Stimulated activated naive CD8-positive, alpha-beta T cell treated with anti-CD3 and anti-CD28 coated beads, Interleukin-15, Interleukin-2, amounts not matched to agents 100 ng/mL and 50 ng/mL, for 24 hours (primary cell): ENCODE data around the gene SCMH1.
"Not testable (repeated sequence)": the region's sequence is repeated elsewhere in the genome, so short reads cannot be mapped to it uniquely, and the experiment has no call there.

Experiments used
- H3K27ac Mint-ChIP-seq: one replicate; pipeline ENCODE4 v1.8.0; 2021; ENCODE audit warnings: mild to moderate bottlenecking, mixed read lengths
- H3K27me3 Mint-ChIP-seq: one replicate; pipeline ENCODE4 v1.8.0; 2021; ENCODE audit warnings: mixed read lengths
- H3K36me3 Mint-ChIP-seq: one replicate; pipeline ENCODE4 v1.8.0; 2021; ENCODE audit warnings: low read depth, mixed read lengths
- H3K4me1 Mint-ChIP-seq: one replicate; pipeline ENCODE4 v1.8.0; 2021; ENCODE audit warnings: low read depth, mixed read lengths
- H3K4me3 Mint-ChIP-seq: one replicate; pipeline ENCODE4 v1.8.0; 2021; ENCODE audit warnings: mild to moderate bottlenecking, mixed read lengths
- H3K9me3 Mint-ChIP-seq: one replicate; pipeline ENCODE4 v1.8.0; 2021; ENCODE audit warnings: mixed read lengths

Gene SCMH1

GRCh38 chr1:41161846-41162245 lies 80.3 kb downstream of the SCMH1 start:
- H3K4me3 Mint-ChIP-seq, result no peak overlapping the region
- H3K27ac Mint-ChIP-seq, result no peak overlapping the region
- H3K27me3 Mint-ChIP-seq, result no peaks in the 10 kb centered on the region
- H3K4me1 Mint-ChIP-seq, result no peaks in the 10 kb centered on the region
- peaks cover 23% of the 10 kb centered on the region for H3K36me3 Mint-ChIP-seq
- H3K9me3 Mint-ChIP-seq, result no peaks in the 10 kb centered on the region

- no peaks in the 10 kb centered on the region for H3K27me3 Mint-ChIP-seq
Measured at GRCh38 chr1:41160498-41161110, 81.5 kb downstream of the SCMH1 start.

GRCh38 chr1:41158966-41159365 lies 83.1 kb downstream of the SCMH1 start:
- no peaks in the 10 kb centered on the region for H3K9me3 Mint-ChIP-seq
- no peaks in the 10 kb centered on the region for H3K27me3 Mint-ChIP-seq
- peaks cover 16% of the 10 kb centered on the region for H3K36me3 Mint-ChIP-seq
- no peak overlapping the region for H3K27ac Mint-ChIP-seq
- H3K4me3 Mint-ChIP-seq, result no peak overlapping the region
- H3K4me1 Mint-ChIP-seq, result no peaks in the 10 kb centered on the region

More at GRCh38 chr1:41160498-41161110, 81.5 kb downstream of the SCMH1 start:
- Mint-ChIP-seq H3K27ac (no peak overlapping the region), H3K36me3 (peaks cover 20% of the 10 kb centered on the region), H3K4me1 (no peaks in the 10 kb centered on the region), H3K9me3 (no peaks in the 10 kb centered on the region), H3K4me3 (no peak overlapping the region)

- peaks cover 14% of the 10 kb centered on the region for H3K36me3 Mint-ChIP-seq
- no peaks in the 10 kb centered on the region for H3K9me3 Mint-ChIP-seq
- H3K4me3 Mint-ChIP-seq, result no peak overlapping the region
- H3K4me1 Mint-ChIP-seq, result no peaks in the 10 kb centered on the region
- no peak overlapping the region for H3K27ac Mint-ChIP-seq
- H3K27me3 Mint-ChIP-seq, result no peaks in the 10 kb centered on the region
Measured at GRCh38 chr1:41158147-41158875, 83.8 kb downstream of the SCMH1 start.

- H3K36me3 Mint-ChIP-seq, result peaks cover 24% of the 10 kb centered on the region
- no peaks in the 10 kb centered on the region for H3K9me3 Mint-ChIP-seq
- no peak overlapping the region for H3K4me3 Mint-ChIP-seq
- no peaks in the 10 kb centered on the region for H3K4me1 Mint-ChIP-seq
- no peak overlapping the region for H3K27ac Mint-ChIP-seq
- H3K27me3 Mint-ChIP-seq, result no peaks in the 10 kb centered on the region
Measured at GRCh38 chr1:41155105-41155504, 87.0 kb downstream of the SCMH1 start.

GRCh38 chr1:41153750-41154274 lies 88.3 kb downstream of the SCMH1 start:
- peaks cover 30% of the 10 kb centered on the region for H3K36me3 Mint-ChIP-seq
- no peaks in the 10 kb centered on the region for H3K9me3 Mint-ChIP-seq
- no peaks in the 10 kb centered on the region for H3K4me1 Mint-ChIP-seq
- H3K27ac Mint-ChIP-seq, result no peak overlapping the region
- no peak overlapping the region for H3K4me3 Mint-ChIP-seq
- no peaks in the 10 kb centered on the region for H3K27me3 Mint-ChIP-seq

- peaks cover 31% of the 10 kb centered on the region for H3K36me3 Mint-ChIP-seq
Measured at GRCh38 chr1:41152622-41153044, 89.5 kb downstream of the SCMH1 start.

GRCh38 chr1:41151846-41152245 lies 90.3 kb downstream of the SCMH1 start:
- H3K27ac Mint-ChIP-seq, result no peak overlapping the region
- no peaks in the 10 kb centered on the region for H3K9me3 Mint-ChIP-seq
- H3K4me1 Mint-ChIP-seq, result no peaks in the 10 kb centered on the region
- no peaks in the 10 kb centered on the region for H3K27me3 Mint-ChIP-seq
- H3K4me3 Mint-ChIP-seq, result no peak overlapping the region
- peaks cover 36% of the 10 kb centered on the region for H3K36me3 Mint-ChIP-seq

More at GRCh38 chr1:41152622-41153044, 89.5 kb downstream of the SCMH1 start:
- no peaks in the 10 kb centered on the region for H3K27me3 Mint-ChIP-seq
- no peak overlapping the region for H3K27ac Mint-ChIP-seq
- no peak overlapping the region for H3K4me3 Mint-ChIP-seq
- H3K4me1 Mint-ChIP-seq, result no peaks in the 10 kb centered on the region
- H3K9me3 Mint-ChIP-seq, result no peaks in the 10 kb centered on the region

- Mint-ChIP-seq H3K9me3 (no peaks in the 10 kb centered on the region), H3K4me1 (no peaks in the 10 kb centered on the region), H3K27ac (no peak overlapping the region), H3K4me3 (no peak overlapping the region), H3K36me3 (peaks cover 41% of the 10 kb centered on the region), H3K27me3 (no peaks in the 10 kb centered on the region)
Measured at GRCh38 chr1:41149570-41149969, 92.5 kb downstream of the SCMH1 start.

- no peaks in the 10 kb centered on the region for H3K9me3 Mint-ChIP-seq
- no peak overlapping the region for H3K4me3 Mint-ChIP-seq
- no peaks in the 10 kb centered on the region for H3K27me3 Mint-ChIP-seq
- peaks cover 65% of the 10 kb centered on the region for H3K36me3 Mint-ChIP-seq
- no peaks in the 10 kb centered on the region for H3K4me1 Mint-ChIP-seq
- H3K27ac Mint-ChIP-seq, result no peak overlapping the region
Measured at GRCh38 chr1:41144285-41144684, 97.8 kb downstream of the SCMH1 start.

- Mint-ChIP-seq H3K36me3 (peaks cover 90% of the 10 kb centered on the region), H3K27me3 (no peaks in the 10 kb centered on the region), H3K27ac (no peak overlapping the region), H3K9me3 (peaks cover 10% of the 10 kb centered on the region), H3K4me1 (peaks cover 11% of the 10 kb centered on the region), H3K4me3 (no peak overlapping the region)
Measured at GRCh38 chr1:41138549-41138948, 103.6 kb downstream of the SCMH1 start.

GRCh38 chr1:41135196-41135947 lies 106.7 kb downstream of the SCMH1 start:
- peaks cover 84% of the 10 kb centered on the region for H3K36me3 Mint-ChIP-seq
- H3K9me3 Mint-ChIP-seq, result peaks cover 15% of the 10 kb centered on the region
- H3K27ac Mint-ChIP-seq, result no peak overlapping the region

GRCh38 chr1:41134325-41134724 lies 107.8 kb downstream of the SCMH1 start:
- not testable (repeated sequence) for H3K27me3 Mint-ChIP-seq, H3K4me3 Mint-ChIP-seq, H3K27ac Mint-ChIP-seq
- Mint-ChIP-seq H3K4me1 (peaks cover 11% of the 10 kb centered on the region), H3K36me3 (peaks cover 77% of the 10 kb centered on the region), H3K9me3 (peaks cover 15% of the 10 kb centered on the region)

More at GRCh38 chr1:41135196-41135947, 106.7 kb downstream of the SCMH1 start:
- H3K4me1 Mint-ChIP-seq, result peaks cover 11% of the 10 kb centered on the region
- no peaks in the 10 kb centered on the region for H3K27me3 Mint-ChIP-seq
- H3K4me3 Mint-ChIP-seq, result no peak overlapping the region

- Mint-ChIP-seq H3K9me3 (no peaks in the 10 kb centered on the region), H3K36me3 (peaks cover 15% of the 10 kb centered on the region), H3K4me3 (no peak overlapping the region), H3K27ac (no peak overlapping the region), H3K4me1 (no peaks in the 10 kb centered on the region), H3K27me3 (no peaks in the 10 kb centered on the region)
Measured at GRCh38 chr1:41122851-41123518, 119.1 kb downstream of the SCMH1 start.
